T-cell (primary cell): ENCODE data around the gene EIPR1. TPM values are rescaled to one million over a fixed set of nuclear protein-coding genes. Genes with fewer than 3 reads are reported as not detected.
"Not testable (repeated sequence)": the region's sequence is repeated elsewhere in the genome, so short reads cannot be mapped to it uniquely, and the experiment has no call there.

ENCODE experiments used
- ATAC-seq, 4 experiments: fragments of 200-7000 bp in 3 of 4; fragments of 150-1000 bp in 1 of 4; cut with Tn5 transposase; replicated peaks in 1 of 4; 1 replicate in 3 of 4; 2 replicates in 1 of 4; pipeline ENCODE4 v1.10.0; 2021; ENCODE audit warnings: moderate library complexity in 3 of 4, mild to moderate bottlenecking in 2 of 4, moderate number of reproducible peaks in 1 of 4
- CTCF ChIA-PET, 2 donors: fragments of 300-600 bp; sonication (Branson Sonifier 250); formaldehyde crosslinking; loops; one replicate each; lab custom pipeline; 2022; ENCODE audit warnings: antibody characterized with exemption in 2 of 2; lab: Charles Lee
- POLR2A ChIA-PET, 2 donors: fragments of 300-600 bp; sonication (Branson Sonifier 250); formaldehyde crosslinking; loops; one replicate each; lab custom pipeline; 2022; ENCODE audit warnings: antibody characterized with exemption in 2 of 2; lab: Charles Lee
- DNase-seq, 35 experiments: peaks; one replicate each; pipeline versions ENCODE4 v3.0.0 to v3.0.0-alpha.2; 2013 to 2023
- H3K27ac ChIP-seq: one replicate; pipeline ENCODE4 v1.5.1; 2013; ENCODE audit warnings: low read length
- H3K27me3 ChIP-seq, 2 experiments: replicated peaks in 1 of 2; 1 replicate in 1 of 2; 2 replicates in 1 of 2; pipeline versions ENCODE4 v1.6.1 to v1.7.0; 2013; ENCODE audit warnings: low read length in 1 of 2, mixed read lengths in 1 of 2; ENCODE audit not compliant: control insufficient read depth in 2 of 2, insufficient read depth in 2 of 2; ENCODE audit errors: extremely low read depth in 1 of 2
- H3K36me3 ChIP-seq, 2 donors: 1 replicate in 1 of 2; 2 replicates in 1 of 2; pipeline versions ENCODE4 v1.6.1 to v1.7.0; 2013; ENCODE audit warnings: low read length in 1 of 2; ENCODE audit not compliant: control insufficient read depth in 2 of 2, insufficient read depth in 1 of 2; ENCODE audit errors: extremely low read depth in 1 of 2
- H3K4me1 ChIP-seq, 2 experiments: 1 replicate in 1 of 2; 2 replicates in 1 of 2; pipeline versions ENCODE4 v1.6.1 to v1.7.0; 2013; ENCODE audit warnings: low read length in 2 of 2, mixed read lengths in 1 of 2; ENCODE audit not compliant: insufficient read depth in 2 of 2, control insufficient read depth in 1 of 2; ENCODE audit errors: extremely low read depth in 1 of 2
- H3K4me3 ChIP-seq, 2 donors: 1 replicate in 1 of 2; 2 replicates in 1 of 2; pipeline versions ENCODE4 v1.5.1 to v1.7.0; 2013; ENCODE audit warnings: mild to moderate bottlenecking in 2 of 2, low read length in 1 of 2, moderate library complexity in 1 of 2; ENCODE audit not compliant: control insufficient read depth in 1 of 2; ENCODE audit errors: extremely low read depth in 1 of 2
- H3K9me3 ChIP-seq: 2 replicates; pipeline ENCODE4 v1.7.0; 2013
- H3K27ac Mint-ChIP-seq, 2 donors: one replicate each; pipeline ENCODE4 v1.8.0; 2020 to 2021; ENCODE audit warnings: mild to moderate bottlenecking in 2 of 2, mixed read lengths in 2 of 2
- H3K27me3 Mint-ChIP-seq, 2 donors: one replicate each; pipeline ENCODE4 v1.8.0; 2021 to 2022; ENCODE audit warnings: mixed read lengths in 2 of 2
- H3K36me3 Mint-ChIP-seq: one replicate; pipeline ENCODE4 v1.8.0; 2021; ENCODE audit warnings: mixed read lengths
- H3K4me1 Mint-ChIP-seq, 3 donors: one replicate each; pipeline ENCODE4 v1.8.0; 2020 to 2022; ENCODE audit warnings: mixed read lengths in 3 of 3, mild to moderate bottlenecking in 1 of 3
- H3K4me3 Mint-ChIP-seq, 3 donors: one replicate each; pipeline ENCODE4 v1.8.0; 2020 to 2022; ENCODE audit warnings: mild to moderate bottlenecking in 3 of 3, mixed read lengths in 3 of 3, moderate library complexity in 3 of 3
- H3K9me3 Mint-ChIP-seq, 3 donors: one replicate each; pipeline ENCODE4 v1.8.0; 2020 to 2022; ENCODE audit warnings: mixed read lengths in 3 of 3
- WGBS: methylation state at CpG from one replicate; pipeline ENCODE4 v1.1.5; 2013; ENCODE audit warnings: missing lambda C conversion rate; ENCODE audit not compliant: insufficient coverage; 5-methylcytosine and 5-hydroxymethylcytosine counted together
- total RNA-seq, 35 experiments: library from RNA in 6 of 35; stranded (reverse) in 6 of 35; fragments of 120-200 nt in 1 of 35; gene quantifications; one replicate each; pipeline versions ENCODE4 v1.2.1 to v1.2.4 and lab custom pipeline; 2013 to 2026

Gene EIPR1
- total RNA-seq, 5 donors from 2014 or later (not counting 1 experiment from before 2014, with no cell fraction given) = 26.0 to 36.4 (median 27.8) TPM

DNA sequence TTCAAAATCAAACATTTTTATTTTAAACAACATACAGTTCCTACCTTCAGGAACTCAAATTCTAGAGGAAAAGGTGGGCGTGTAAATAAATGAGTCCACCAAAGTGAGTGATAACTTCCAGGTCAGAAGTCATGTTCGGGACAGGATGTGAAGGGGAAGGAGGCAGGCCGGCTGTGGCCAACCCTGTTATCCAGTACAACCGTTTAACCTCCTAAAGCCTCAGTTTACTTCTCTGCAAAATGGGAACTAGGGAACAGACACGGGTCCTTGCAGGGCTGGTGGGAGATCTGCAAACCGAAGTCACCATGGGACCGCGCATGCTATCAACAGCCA lies 373 bp downstream of the EIPR1 start:
- Histone ChIP-seq H3K27me3 (no peaks in the 10 kb centered on the region), H3K36me3 (peaks cover 0 to 4% of the 10 kb centered on the region in 2 donors), H3K27ac (peak overlapping the region; percentile 97), H3K4me1 (peaks cover 17 to 41% of the 10 kb centered on the region in 2 experiments), H3K9me3 (no peaks in the 10 kb centered on the region), H3K4me3 (peak overlapping the region; percentile 92 to 97)
- Mint-ChIP-seq H3K4me1 (peaks cover 49 to 54% (median 50%) of the 10 kb centered on the region in 3 donors), H3K4me3 (peak overlapping the region; percentile 88 to 98 (median 98)), H3K36me3 (peaks cover 7% of the 10 kb centered on the region), H3K27ac (peak overlapping the region; percentile 95 to 98), H3K27me3 (no peaks in the 10 kb centered on the region), H3K9me3 (no peaks in the 10 kb centered on the region)
- ChIA-PET CTCF (interaction anchor here in 1 of 2 donors (0.7 kb wide), 1 partner anchor 139 kb away, joined by 7 read pairs; no protein-coding TSS in a partner anchor), POLR2A (interaction anchor here in 1 of 2 donors (1.0 kb wide), 1 partner anchor 10 kb away, joined by 3 read pairs; no protein-coding TSS in a partner anchor)
- ATAC-seq (peak; percentile 6 to 20 (median 10)), DNase-seq (peak in 12 of 35 experiments; percentile 5 to 67 (median 15))
- WGBS = 0% methylated on average over 4 of the region's 8 CpGs

DNA sequence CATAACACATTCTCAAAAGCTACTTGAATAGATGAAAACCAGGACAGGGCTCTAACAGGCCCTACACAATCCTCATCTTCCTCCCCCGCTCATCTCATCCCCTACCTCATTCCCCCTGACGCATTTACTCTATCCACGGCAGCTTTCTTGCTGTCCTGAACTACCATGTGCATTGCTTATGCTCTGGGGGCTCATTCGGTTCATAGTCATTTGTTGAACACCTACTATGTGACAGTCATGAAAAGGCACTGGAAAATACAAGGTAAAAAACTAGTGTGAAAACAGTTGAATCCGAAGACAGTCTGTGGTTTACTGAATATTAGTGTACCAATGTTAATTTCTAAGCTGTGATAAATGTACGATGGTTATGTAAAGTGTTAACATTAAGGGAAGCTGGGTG lies 797 bp downstream of the EIPR1 start:
- peak overlapping the region; percentile 88 to 98 (median 98) for H3K4me3 Mint-ChIP-seq
- DNase-seq (no peak), ATAC-seq (no peak)
- peak overlapping the region; percentile 95 to 98 for H3K27ac Mint-ChIP-seq
- Histone ChIP-seq H3K4me3 (peak overlapping the region in 1 of 2 donors; percentile 97), H3K27ac (peak overlapping the region; percentile 97), H3K9me3 (no peaks in the 10 kb centered on the region), H3K27me3 (no peaks in the 10 kb centered on the region), H3K4me1 (peaks cover 17 to 41% of the 10 kb centered on the region in 2 experiments), H3K36me3 (peaks cover 0 to 3% of the 10 kb centered on the region in 2 donors)
- no peaks in the 10 kb centered on the region for H3K9me3 Mint-ChIP-seq
- ChIA-PET POLR2A (interaction anchor here in 1 of 2 donors (1.0 kb wide), 1 partner anchor 10 kb away, joined by 3 read pairs; no protein-coding TSS in a partner anchor), CTCF (interaction anchor here in 1 of 2 donors (0.5 kb wide), 1 partner anchor 26 kb away, joined by 7 read pairs; no protein-coding TSS in a partner anchor)
- peaks cover 47 to 53% (median 50%) of the 10 kb centered on the region in 3 donors for H3K4me1 Mint-ChIP-seq
- no peaks in the 10 kb centered on the region for H3K27me3 Mint-ChIP-seq
- WGBS = 90% methylated on average over 2 of the region's 6 CpGs
- peaks cover 7% of the 10 kb centered on the region for H3K36me3 Mint-ChIP-seq

DNA sequence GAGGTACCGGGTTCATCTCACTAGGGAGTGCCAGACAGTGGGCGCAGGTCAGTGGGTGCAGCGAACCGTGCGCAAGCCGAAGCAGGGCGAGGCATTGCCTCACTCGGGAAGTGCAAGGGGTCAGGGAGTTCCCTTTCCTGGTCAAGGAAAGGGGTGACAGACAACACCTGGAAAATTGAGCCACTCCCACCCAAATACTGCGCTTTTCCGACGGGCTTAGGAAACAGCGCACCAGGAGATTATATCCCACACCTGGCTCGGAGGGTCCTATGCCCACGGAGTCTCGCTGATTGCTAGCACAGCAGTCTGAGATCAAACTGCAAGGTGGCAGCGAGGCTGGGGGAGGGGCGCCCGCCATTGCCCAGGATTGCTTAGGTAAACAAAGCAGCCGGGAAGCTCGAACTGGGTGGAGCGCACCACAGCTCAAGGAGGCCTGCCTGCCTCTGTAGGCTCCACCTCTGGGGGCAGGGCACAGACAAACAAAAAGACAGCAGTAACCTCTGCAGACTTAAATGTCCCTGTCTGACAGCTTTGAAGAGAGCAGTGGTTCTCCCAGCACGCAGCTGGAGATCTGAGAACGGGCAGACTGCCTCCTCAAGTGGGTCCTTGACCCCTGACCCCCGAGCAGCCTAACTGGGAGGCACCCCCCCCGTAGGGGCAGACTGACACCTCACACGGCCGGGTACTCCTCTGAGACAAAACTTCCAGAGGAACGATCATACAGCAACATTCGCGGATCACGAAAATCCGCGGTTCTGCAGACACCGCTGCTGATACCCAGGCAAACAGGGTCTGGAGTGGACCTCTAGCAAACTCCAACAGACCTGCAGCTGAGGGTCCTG lies 8.1 kb downstream of the EIPR1 start:
- DNase-seq, H3K4me1 ChIP-seq, H3K27ac ChIP-seq, H3K36me3 ChIP-seq, POLR2A ChIA-PET, H3K4me3 ChIP-seq, H3K9me3 Mint-ChIP-seq, ATAC-seq, H3K27me3 ChIP-seq, H3K9me3 ChIP-seq, H3K27ac Mint-ChIP-seq, H3K4me3 Mint-ChIP-seq, H3K27me3 Mint-ChIP-seq, CTCF ChIA-PET: not testable (repeated sequence)
- 100% methylated on average over 5 of the region's 34 CpGs for WGBS
- peaks cover 9 to 34% (median 24%) of the 10 kb centered on the region in 3 donors for H3K4me1 Mint-ChIP-seq
- H3K36me3 Mint-ChIP-seq = peaks cover 17% of the 10 kb centered on the region

DNA sequence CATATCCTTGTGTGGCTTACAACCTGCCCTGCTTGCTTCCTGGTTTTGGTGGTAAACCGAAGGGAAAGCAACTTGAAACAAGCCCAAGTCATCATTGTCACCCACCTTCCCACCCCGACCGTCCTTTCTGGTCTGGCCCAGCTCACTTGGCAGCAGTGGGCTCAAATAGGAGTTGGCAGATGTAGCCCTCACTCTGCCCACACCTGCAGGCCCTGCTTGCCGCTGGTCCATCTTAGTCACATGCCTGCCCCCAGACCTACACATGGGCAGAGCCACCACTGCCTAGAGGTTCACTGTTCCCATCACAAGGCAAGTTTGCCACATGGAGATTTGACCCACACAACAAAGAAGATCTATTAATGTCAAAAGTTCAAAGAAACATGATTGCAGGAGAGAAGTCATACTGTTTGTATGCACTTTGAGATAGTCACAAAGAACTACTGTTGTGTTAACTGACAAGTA lies 9.3 kb downstream of the EIPR1 start:
- POLR2A ChIA-PET = no interaction called here
- 96% methylated on average over 3 of the region's 4 CpGs for WGBS

DNA sequence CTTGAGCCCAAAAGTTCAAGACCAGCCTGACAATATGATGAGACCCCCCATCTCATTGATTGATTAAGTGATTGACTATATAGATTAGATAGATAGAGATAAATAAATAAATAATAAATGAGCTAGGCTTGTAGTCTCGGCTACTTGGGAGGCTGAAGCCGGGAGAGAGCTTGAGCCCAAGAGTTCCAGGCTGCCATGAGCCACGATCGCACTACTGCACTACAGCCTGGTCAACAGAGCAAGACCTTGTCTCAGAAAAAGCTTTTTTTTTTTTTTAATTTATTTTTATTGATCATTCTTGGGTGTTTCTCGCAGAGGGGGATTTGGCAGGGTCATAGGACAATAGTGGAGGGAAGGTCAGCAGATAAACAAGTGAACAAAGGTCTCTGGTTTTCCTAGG lies 12.4 kb downstream of the EIPR1 start:
- no peak overlapping the region for H3K27ac Mint-ChIP-seq
- H3K9me3 Mint-ChIP-seq = peaks cover 0 to 5% (median 0%) of the 10 kb centered on the region in 3 donors
- H3K27ac ChIP-seq = no peak overlapping the region
- no peaks in the 10 kb centered on the region for H3K27me3 ChIP-seq
- no peaks in the 10 kb centered on the region for H3K9me3 ChIP-seq
- POLR2A ChIA-PET = interaction anchor here in 1 of 2 donors (0.7 kb wide), 1 partner anchor 13 kb away, joined by 5 read pairs; the partner anchor contains the start of gene EIPR1
- CTCF ChIA-PET = no interaction called here
- peaks cover 26% of the 10 kb centered on the region for H3K36me3 Mint-ChIP-seq
- DNase-seq (no peak), ATAC-seq (no peak)
- no peaks in the 10 kb centered on the region for H3K36me3 ChIP-seq
- H3K4me1 Mint-ChIP-seq = peaks cover 38 to 46% (median 42%) of the 10 kb centered on the region in 3 donors
- no peaks in the 10 kb centered on the region for H3K4me1 ChIP-seq
- no peak overlapping the region for H3K4me3 Mint-ChIP-seq
- WGBS = 100% methylated on average over 2 of the region's 5 CpGs
- H3K27me3 Mint-ChIP-seq = no peaks in the 10 kb centered on the region
- no peak overlapping the region for H3K4me3 ChIP-seq

More for the DNA sequence above, 9.3 kb downstream of the EIPR1 start:
- Mint-ChIP-seq H3K27me3 (no peaks in the 10 kb centered on the region), H3K4me3 (no peak overlapping the region), H3K27ac (no peak overlapping the region), H3K4me1 (peaks cover 15 to 34% (median 23%) of the 10 kb centered on the region in 3 donors), H3K9me3 (peaks cover 0 to 5% (median 0%) of the 10 kb centered on the region in 3 donors), H3K36me3 (peaks cover 17% of the 10 kb centered on the region)
- Histone ChIP-seq H3K4me3 (no peak overlapping the region), H3K4me1 (no peaks in the 10 kb centered on the region), H3K9me3 (no peaks in the 10 kb centered on the region), H3K27me3 (no peaks in the 10 kb centered on the region), H3K36me3 (no peaks in the 10 kb centered on the region), H3K27ac (no peak overlapping the region)
- DNase-seq (no peak), ATAC-seq (no peak)
- CTCF ChIA-PET = no interaction called here

DNA sequence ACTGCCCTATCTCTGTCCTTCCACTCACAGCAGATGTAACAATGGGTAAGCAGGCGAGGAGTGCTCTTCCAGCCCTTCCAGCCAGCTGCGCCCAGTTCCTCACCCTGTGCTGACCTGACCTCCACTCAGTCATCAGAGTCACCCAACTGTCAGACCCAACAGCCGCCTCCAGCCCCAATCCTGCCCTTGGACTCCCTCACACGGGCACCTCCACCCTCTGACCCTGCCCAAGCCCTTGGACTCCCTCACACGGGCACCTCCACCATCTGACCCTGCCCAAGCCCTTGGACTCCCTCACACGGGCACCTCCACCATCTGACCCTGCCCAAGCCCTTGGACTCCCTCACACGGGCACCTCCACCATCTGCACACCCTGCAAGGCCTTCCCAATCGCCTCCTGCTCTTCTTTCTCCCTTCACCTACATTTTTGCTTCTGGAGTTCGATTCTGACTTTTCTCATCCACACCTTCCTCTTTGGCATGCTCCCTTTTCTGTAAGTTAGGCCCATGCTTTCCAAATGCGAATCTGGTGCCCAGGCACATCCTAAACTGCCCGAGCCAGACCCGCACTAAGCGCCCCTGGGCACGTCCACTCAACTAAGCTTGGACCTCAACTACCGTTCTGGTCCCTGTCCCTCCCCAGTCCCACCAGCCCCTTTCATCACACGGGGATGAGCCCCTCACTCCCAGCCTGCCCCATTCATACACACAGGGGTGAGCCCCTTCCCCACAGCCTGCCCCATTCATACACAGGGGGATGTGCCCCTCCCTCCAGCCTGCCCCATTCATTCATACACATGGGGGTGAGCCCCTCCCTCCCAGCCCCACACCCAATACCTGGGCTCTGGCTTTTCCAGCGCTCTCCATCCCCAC lies 15.9 kb downstream of the EIPR1 start:
- 89% methylated on average over 17 of the region's 17 CpGs for WGBS
- no peak overlapping the region for H3K27ac ChIP-seq
- H3K9me3 ChIP-seq = no peaks in the 10 kb centered on the region
- H3K4me3 ChIP-seq = no peak overlapping the region
- DNase-seq (no peak), ATAC-seq (no peak)
- H3K4me1 ChIP-seq = no peaks in the 10 kb centered on the region
- no peak overlapping the region for H3K27ac Mint-ChIP-seq
- H3K9me3 Mint-ChIP-seq = no peaks in the 10 kb centered on the region
- POLR2A ChIA-PET = no interaction called here
- CTCF ChIA-PET = no interaction called here
- peaks cover 12% of the 10 kb centered on the region for H3K36me3 Mint-ChIP-seq
- no peaks in the 10 kb centered on the region for H3K27me3 ChIP-seq
- no peaks in the 10 kb centered on the region for H3K36me3 ChIP-seq
- no peaks in the 10 kb centered on the region for H3K27me3 Mint-ChIP-seq
- H3K4me3 Mint-ChIP-seq = no peak overlapping the region
- peaks cover 38 to 42% (median 40%) of the 10 kb centered on the region in 3 donors for H3K4me1 Mint-ChIP-seq
